ENCODE data around the gene TOR1A.

- no peak for TF ChIP-seq CTCF (IDR thresholded peaks at IDR 0.05)
- TF ChIP-seq POLR2A (IDR thresholded peaks at IDR 0.05), result no peak
These were observed 9.0 kb upstream of the TOR1A start for GRCh38 chr9:129832982-129833381.
